NCI-H1048 (cell line): Measurements from ENCODE around the gene NTRK3.
"Not testable (repeated sequence)": the region's sequence is repeated elsewhere in the genome, so short reads cannot be mapped to it uniquely, and the experiment has no call there.

ENCODE experiments used
- DNase-seq: peaks from one replicate; lab custom pipeline; 2025; lab: John Stamatoyannopoulos, UW

The NTRK3 gene

GRCh38 chr15:88073391-88073691, 183.2 kb downstream of the NTRK3 start:
- DNase-seq: no peak

- no peak for DNase-seq
Observed at GRCh38 chr15:88072598-88073390, 183.7 kb downstream of the NTRK3 start.

- not testable (repeated sequence) for DNase-seq
Observed at GRCh38 chr15:88072133-88072532, 184.4 kb downstream of the NTRK3 start.

GRCh38 chr15:88071141-88071540, 185.4 kb downstream of the NTRK3 start:
- no peak for DNase-seq

DNA sequence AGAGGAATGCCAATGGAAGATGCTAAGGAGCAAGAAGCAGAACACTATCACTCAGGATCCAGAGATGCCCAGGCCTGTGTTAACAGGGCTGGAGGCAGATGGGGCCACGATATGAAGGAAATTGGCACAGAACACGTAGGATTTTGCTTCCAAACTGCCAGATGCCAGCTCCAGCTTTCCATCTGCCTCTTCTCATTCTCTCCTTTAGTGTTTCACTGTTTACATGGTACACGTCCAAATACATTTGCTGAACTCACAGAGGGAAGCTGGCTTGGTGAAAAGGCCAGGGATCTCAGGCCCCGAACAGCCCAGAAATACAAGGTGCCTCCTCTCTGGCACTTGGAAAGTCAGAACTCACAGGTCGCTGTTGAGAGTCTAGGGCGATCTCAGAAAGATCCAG, 187.0 kb downstream of the NTRK3 start:
- no peak for DNase-seq

GRCh38 chr15:88067331-88067685, 189.2 kb downstream of the NTRK3 start:
- no peak for DNase-seq

DNA sequence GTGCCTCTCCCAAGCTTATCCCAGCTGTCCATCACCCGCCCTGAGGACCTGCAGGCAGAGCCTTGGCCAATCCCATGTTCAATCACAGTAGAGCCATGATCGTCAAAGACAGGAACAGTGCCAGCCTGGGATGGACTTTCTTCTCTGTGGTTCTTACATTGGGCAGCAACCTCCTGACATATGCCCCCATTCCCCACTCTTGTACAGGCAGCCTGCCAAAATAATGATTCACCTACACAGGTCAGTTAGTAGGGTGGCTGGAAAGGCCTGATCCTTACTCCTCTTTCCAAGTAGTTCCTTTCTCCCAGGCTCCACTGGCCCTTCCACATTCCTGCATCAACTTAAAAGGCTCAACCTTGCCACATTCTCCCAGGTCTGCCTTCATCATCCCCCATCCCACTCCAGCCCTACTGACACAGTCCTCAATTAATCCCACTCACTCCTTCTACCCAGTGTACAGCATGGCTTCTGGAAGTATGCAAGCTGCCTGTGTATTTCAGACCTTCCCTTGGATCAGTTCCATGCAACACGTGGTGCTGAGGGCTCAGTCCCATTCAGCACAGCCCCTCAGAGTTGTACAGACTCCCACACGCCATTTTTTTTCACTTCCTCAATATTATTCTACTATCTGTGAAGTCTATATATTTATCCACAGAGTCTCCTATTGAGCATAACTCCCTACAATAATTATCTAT, 189.8 kb downstream of the NTRK3 start:
- no peak for DNase-seq

DNA sequence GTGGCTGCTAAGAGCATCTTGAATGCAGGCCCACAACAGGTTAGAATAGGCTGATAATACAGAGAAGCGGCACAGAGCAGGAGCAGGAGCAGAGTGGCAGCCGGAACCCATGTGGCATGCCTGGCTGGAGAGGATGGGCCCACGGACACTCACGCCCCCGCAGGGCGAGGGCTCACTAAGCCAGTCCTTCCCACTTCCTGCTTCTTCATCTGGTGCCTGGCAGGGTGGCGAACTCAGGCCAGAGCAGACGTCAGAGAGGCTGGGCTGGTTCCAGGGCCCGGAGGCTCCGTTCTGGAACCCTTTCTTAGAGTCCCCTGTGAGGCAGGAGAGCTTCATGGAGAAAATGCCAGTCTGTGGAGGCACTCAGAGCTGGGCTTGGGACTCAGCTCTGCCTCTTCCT, 195.1 kb downstream of the NTRK3 start:
- DNase-seq: no peak

DNA sequence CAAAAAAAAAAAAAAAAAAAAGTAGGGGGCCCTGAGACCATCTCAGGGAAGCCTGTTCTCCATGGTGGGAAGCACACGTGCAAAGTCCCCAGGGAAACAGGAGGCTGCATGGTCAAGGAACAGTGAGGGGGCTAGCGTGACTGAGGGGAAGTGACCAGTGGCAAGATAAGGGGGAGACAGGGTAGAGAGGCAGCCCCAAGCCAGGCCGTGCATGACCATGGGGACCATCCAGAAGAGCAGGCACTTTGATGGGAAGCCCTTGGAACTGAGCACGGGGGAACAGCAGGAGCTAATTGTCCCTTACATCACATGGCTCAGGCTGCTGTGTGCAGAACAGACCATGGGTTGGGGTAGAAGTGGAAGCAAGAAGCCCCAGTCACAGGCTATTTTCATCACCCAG, 196.2 kb downstream of the NTRK3 start:
- no peak for DNase-seq

DNA sequence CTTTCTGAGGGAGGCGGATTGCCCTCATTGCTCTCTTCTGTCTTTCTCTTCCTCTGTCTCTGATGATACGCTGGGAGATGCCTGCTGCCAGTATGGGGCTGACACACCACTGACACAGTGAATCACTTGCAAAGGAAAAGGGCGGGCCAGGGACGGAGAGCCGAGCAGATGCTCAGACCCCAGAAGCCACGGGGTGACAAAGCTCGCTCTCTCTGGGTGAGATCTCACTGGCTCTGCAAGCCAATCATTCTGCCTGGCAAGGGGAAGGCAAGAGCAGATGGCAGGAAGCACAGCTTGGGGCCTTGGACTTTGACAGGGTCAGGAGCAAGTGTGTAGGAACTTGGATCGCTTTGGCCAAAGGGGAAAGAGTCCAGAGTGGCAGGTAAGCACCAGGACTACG, 198.7 kb downstream of the NTRK3 start:
- no peak for DNase-seq

DNA sequence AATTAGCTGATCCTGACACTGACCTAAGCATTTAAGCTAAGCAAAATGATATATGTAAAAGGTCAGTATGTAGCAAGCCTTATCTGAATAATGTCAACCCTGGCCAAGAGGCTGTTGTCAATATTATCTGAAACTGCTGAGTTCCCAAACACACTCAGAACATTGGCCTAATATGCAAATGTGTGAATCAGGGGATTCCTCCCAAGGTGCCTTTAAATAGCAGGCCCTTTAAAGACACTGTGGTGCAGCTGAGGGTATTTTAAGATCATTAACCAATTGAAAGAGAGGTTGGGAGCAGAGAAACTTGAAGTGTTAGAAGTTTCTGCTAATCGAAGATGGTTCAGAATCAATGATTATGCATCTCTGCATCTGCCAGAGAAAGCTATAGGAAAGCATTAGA, 207.0 kb downstream of the NTRK3 start:
- no peak for DNase-seq

DNA sequence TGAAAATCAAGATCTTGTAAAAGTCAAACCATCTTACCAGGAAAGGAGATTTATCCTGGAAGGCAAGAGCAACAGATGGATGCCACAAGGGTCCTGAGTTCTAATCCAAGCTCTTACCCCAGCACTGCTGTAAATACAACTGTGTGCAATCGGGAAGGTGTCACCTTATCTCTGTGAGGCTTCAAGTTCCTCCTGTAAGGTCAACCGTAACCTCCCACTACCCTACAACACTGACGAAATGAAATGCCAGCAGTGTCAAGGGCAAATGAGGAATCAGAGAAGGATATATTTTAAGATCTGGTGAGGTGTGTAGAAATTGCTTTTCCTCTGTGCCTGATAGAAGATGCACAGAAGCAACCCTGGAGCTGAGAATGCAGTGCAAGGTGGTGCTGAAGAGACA, 207.8 kb downstream of the NTRK3 start:
- no peak for DNase-seq

- no peak for DNase-seq
Observed at GRCh38 chr15:88048237-88048636, 208.3 kb downstream of the NTRK3 start.

- no peak for DNase-seq
Observed at GRCh38 chr15:88046576-88047129, 209.9 kb downstream of the NTRK3 start.

- DNase-seq: no peak
Observed at GRCh38 chr15:88043396-88043795, 213.1 kb downstream of the NTRK3 start.

- DNase-seq: no peak
Observed at GRCh38 chr15:88042047-88042446, 214.5 kb downstream of the NTRK3 start.

- no peak for DNase-seq
Observed at GRCh38 chr15:88040516-88040915, 216.0 kb downstream of the NTRK3 start.

GRCh38 chr15:88038261-88038660, 218.3 kb downstream of the NTRK3 start:
- DNase-seq: no peak

DNA sequence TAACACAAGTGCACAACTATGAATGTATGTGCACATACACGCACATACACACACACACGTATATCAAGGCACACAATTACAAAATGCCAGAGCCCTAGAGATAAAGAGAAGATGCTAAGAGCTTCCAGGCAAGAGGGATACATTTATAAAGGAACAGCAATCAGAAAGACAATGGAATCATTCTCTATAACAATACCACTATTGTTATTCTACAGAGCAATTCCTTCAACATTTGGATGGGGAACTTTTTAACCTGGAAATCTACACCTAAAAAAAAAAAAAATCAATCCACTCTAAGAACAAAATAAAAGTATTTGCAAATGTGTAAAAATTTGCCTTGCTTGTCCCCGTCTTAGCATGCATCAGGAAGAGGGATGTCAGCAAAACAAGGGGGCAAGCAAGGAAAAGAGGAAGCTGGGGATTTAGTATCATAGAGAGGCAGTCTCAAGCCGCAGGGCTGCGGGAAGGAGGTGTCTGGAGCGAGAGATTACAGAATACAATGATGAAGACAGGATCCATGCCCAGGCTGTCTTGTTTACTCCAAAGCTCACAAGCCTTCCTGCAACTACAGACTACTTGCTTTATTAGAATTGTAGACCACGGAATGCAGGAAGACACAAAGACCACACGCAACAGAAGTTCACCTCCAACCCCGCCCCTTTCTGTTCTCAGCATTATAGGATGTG, 220.2 kb downstream of the NTRK3 start:
- no peak for DNase-seq

DNA sequence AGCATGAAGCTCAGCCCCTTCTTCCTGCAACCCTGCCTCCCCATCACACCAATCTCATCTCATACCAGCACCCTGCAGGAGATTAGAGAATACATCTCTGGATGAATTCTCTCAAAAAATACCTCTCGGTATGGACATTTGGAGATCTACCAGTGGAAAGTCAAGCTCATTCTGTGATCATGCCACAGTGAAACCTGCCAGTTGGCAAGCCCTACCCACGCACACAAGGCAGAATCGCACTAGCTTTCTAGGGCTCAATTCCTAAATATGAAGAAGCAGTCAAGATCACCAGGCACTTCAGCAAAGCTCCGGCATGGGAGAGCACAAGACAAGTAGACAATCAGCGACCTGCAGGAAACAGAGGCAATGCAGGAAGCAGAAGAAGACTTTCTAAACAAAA, 221.2 kb downstream of the NTRK3 start:
- DNase-seq: no peak

- not testable (repeated sequence) for DNase-seq
Observed at GRCh38 chr15:88033421-88033820, 223.1 kb downstream of the NTRK3 start.

DNA sequence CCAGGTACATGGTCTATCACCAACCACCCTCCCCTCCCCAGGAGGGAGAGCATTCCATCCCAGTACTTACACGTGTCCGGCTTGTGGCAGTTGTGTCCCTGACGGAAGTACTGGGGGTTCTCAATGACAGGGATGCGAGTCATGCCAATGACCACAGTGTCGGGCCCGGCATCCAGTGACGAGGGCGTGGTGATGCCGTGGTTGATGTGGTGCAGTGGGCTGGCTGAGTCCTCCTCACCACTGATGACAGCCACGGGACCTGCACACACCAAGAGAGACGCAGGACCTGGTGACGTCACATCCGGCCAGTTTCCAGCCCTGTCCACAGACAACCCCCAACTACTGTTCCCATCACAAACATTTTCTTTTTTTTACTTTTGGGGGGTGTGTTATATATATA, 223.8 kb downstream of the NTRK3 start:
- no peak for DNase-seq

DNA sequence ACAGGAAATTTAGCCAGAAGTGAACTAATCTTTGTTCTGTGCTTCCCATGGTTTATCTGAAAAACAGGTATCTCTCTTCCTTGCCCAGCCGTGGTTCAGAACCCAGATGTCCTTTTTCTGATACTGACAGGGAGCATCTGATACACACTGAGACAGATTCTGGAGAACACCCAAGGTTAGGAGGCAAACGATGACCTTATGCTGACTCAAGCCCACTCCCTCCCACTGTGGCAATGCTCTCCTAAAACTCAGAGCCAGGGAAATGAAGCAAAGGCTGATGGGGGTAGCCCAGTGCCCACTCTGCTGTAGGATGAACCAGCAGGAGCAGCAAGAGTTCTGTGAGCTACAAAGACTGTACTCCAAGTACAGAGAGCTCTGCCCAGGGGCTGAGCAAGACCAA, 225.1 kb downstream of the NTRK3 start:
- no peak for DNase-seq
